Astrocyte (in vitro differentiated cells and primary cell): ENCODE measurements around the gene KRTAP4-7. TPM values are rescaled to one million over a fixed set of nuclear protein-coding genes. Genes with fewer than 3 reads are reported as not detected.
"Not testable (repeated sequence)": the region's sequence is repeated elsewhere in the genome, so short reads cannot be mapped to it uniquely, and the experiment has no call there.

ENCODE experiments used
- DNase-seq: peaks from one replicate; pipeline ENCODE4 v3.0.0-alpha.2; 2010; ENCODE audit warnings: low read depth
- FAIRE-seq: peaks from 2 replicates; lab custom pipeline; 2011; peaks lifted over from hg19 to GRCh38; lab: Jason Lieb, UNC
- H2AFZ ChIP-seq: 2 replicates; pipeline ENCODE4 v1.6.0; 2012; ENCODE audit warnings: low read depth, low read length, inconsistent platforms
- H3K27ac ChIP-seq: 2 replicates; pipeline ENCODE4 v1.5.1; 2011; ENCODE audit warnings: low read depth, low read length, inconsistent platforms
- H3K27me3 ChIP-seq: 2 replicates; pipeline ENCODE4 v1.6.0; 2011; ENCODE audit warnings: low read length, inconsistent platforms; ENCODE audit not compliant: insufficient read depth
- H3K36me3 ChIP-seq: 2 replicates; pipeline ENCODE4 v1.5.1; 2011; ENCODE audit warnings: low read length, inconsistent platforms; ENCODE audit not compliant: insufficient read depth
- H3K4me1 ChIP-seq: 2 replicates; pipeline ENCODE4 v1.5.1; 2011; ENCODE audit warnings: low read length, inconsistent platforms; ENCODE audit not compliant: insufficient read depth
- H3K4me2 ChIP-seq: 2 replicates; pipeline ENCODE4 v1.6.0; 2012; ENCODE audit warnings: low read length, inconsistent platforms
- H3K4me3 ChIP-seq: 2 replicates; pipeline ENCODE4 v1.5.1; 2011; ENCODE audit warnings: low read depth, mild to moderate bottlenecking, low read length, inconsistent platforms; ENCODE audit not compliant: insufficient read depth
- H3K79me2 ChIP-seq: 2 replicates; pipeline ENCODE4 v1.6.0; 2012; ENCODE audit warnings: mild to moderate bottlenecking, low read length, inconsistent platforms; ENCODE audit not compliant: insufficient read depth
- H3K9ac ChIP-seq: 2 replicates; pipeline ENCODE4 v1.6.0; 2012; ENCODE audit warnings: mild to moderate bottlenecking, low read length, inconsistent platforms
- H3K9me3 ChIP-seq: 2 replicates; pipeline ENCODE4 v1.5.1; 2012; ENCODE audit warnings: low read depth, mild to moderate bottlenecking, low read length, inconsistent platforms; ENCODE audit not compliant: insufficient read depth
- H4K20me1 ChIP-seq: 2 replicates; pipeline ENCODE4 v1.6.0; 2012; ENCODE audit warnings: low read length, inconsistent platforms; ENCODE audit not compliant: insufficient read depth
- H3K27ac Mint-ChIP-seq: one replicate; pipeline ENCODE4 v1.8.0; 2021; ENCODE audit warnings: mild to moderate bottlenecking, mixed read lengths; ENCODE audit not compliant: unreplicated experiment
- H3K27me3 Mint-ChIP-seq: one replicate; pipeline ENCODE4 v1.8.0; 2021; ENCODE audit warnings: low read depth, mixed read lengths; ENCODE audit not compliant: unreplicated experiment
- H3K36me3 Mint-ChIP-seq: one replicate; pipeline ENCODE4 v1.8.0; 2021; ENCODE audit warnings: low read depth, mixed read lengths; ENCODE audit not compliant: unreplicated experiment
- H3K4me1 Mint-ChIP-seq: one replicate; pipeline ENCODE4 v1.8.0; 2021; ENCODE audit warnings: low read depth, mixed read lengths; ENCODE audit not compliant: unreplicated experiment
- H3K4me3 Mint-ChIP-seq: one replicate; pipeline ENCODE4 v1.8.0; 2021; ENCODE audit warnings: mild to moderate bottlenecking, moderate library complexity, mixed read lengths; ENCODE audit not compliant: unreplicated experiment
- H3K9me3 Mint-ChIP-seq: one replicate; pipeline ENCODE4 v1.8.0; 2021; ENCODE audit warnings: mild to moderate bottlenecking, mixed read lengths; ENCODE audit not compliant: unreplicated experiment
- EZH2 ChIP-seq: IDR thresholded peaks from 2 replicates; pipeline ENCODE4 v1.6.1; 2012; ENCODE audit warnings: mild to moderate bottlenecking, low read length, inconsistent platforms; ENCODE audit not compliant: insufficient read depth
- total RNA-seq: library from RNA; stranded (reverse); gene quantifications from 2 replicates; pipeline ENCODE4 v1.2.1, GENCODE V29; 2021
- TF ChIP-seq, protein P1 (sequence below): IDR thresholded peaks from 2 replicates; pipeline ENCODE4 v1.5.1; 2011; ENCODE audit warnings: low read depth, mild to moderate bottlenecking, inconsistent platforms, low read length, moderate library complexity; ENCODE audit not compliant: insufficient read depth

KRTAP4-7 gene
- total RNA-seq, 1 donor from 2014 or later: not detected

DNA sequence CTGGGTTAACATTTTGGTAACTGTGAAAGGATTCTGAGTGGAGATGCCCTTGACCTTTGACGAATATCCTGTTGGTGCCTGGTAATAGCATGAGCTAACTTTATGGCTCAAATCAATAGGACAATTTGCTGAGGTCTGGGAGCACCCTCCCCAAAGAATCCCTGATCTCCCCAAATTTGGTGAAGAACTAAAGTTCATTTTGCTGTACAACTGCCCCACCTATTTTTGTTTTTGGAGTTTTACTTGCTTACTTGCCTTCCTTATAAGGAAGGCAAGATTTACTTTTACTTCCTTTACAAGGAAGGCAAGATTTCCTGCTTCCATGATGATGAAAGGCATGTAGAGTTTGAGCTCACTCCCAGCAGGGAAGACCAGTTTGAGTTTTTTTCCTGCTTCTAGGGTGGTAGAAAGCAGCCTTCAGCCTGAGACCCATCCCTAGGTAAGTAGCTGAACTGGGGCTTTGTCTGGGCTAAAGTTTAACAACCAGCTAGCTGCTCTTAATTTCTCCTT is 24.0 kb downstream of the KRTAP4-7 start:
- no peak overlapping the region for H3K4me2 ChIP-seq

DNA sequence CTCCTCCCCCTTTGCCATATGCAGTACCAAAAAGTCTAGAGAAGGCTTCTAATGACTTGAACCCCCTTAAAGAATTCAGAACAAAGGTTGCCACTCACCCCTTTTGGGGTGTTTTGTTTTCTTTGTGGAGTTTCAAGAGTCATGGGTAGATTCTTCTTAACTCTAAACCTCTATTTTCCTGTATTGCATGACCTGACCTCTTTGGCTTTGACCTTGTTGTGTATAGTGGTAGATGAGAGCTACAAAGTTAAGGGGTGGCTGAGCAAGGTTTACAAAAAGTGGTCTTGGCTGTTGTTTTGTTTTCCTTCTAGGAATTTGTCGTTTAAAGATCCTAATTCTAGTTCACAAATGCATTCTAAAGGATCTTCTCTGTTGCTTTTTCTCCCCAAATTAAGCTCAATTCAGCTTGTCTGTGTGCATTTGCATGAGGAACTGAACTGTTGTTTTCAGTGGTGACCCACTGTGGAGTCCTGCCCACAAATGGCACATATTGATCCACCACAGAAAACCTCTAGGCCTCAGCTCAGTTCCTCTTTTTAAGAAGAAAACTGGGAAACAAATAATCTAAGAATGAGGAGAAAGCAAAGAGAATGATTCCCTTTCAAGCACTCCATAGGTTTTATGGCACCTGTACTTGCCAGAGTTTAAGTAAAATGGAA is 24.9 kb downstream of the KRTAP4-7 start:
- not testable (repeated sequence) for H3K4me1 ChIP-seq, H3K36me3 ChIP-seq, DNase-seq, H3K27ac ChIP-seq, H2AFZ ChIP-seq, H3K27ac Mint-ChIP-seq, H3K9me3 Mint-ChIP-seq, H3K4me3 Mint-ChIP-seq, H3K27me3 Mint-ChIP-seq, H3K36me3 Mint-ChIP-seq, FAIRE-seq, H4K20me1 ChIP-seq, H3K9me3 ChIP-seq, H3K27me3 ChIP-seq, H3K79me2 ChIP-seq
- peak overlapping the region; percentile 30 for H3K4me2 ChIP-seq
- peaks cover 14% of the 10 kb centered on the region for H3K4me1 Mint-ChIP-seq
- H3K9ac ChIP-seq: peak overlapping the region; percentile 58
- peak overlapping the region; percentile 34 for H3K4me3 ChIP-seq

More for the DNA sequence above, 24.0 kb downstream of the KRTAP4-7 start:
- Mint-ChIP-seq H3K27ac (no peak overlapping the region), H3K9me3 (no peaks in the 10 kb centered on the region), H3K27me3 (no peaks in the 10 kb centered on the region), H3K4me1 (peaks cover 23% of the 10 kb centered on the region), H3K36me3 (no peaks in the 10 kb centered on the region), H3K4me3 (no peak overlapping the region)
- FAIRE-seq (no peak), DNase-seq (peak; percentile 36)
- Histone ChIP-seq H3K4me1 (peaks cover 5% of the 10 kb centered on the region), H3K9ac (peak overlapping the region; percentile 58), H3K27ac (no peak overlapping the region), H2AFZ (no peak overlapping the region), H3K79me2 (no peaks in the 10 kb centered on the region), H3K36me3 (no peaks in the 10 kb centered on the region), H3K4me3 (no peak overlapping the region), H3K27me3 (no peaks in the 10 kb centered on the region), H3K9me3 (peaks cover 3% of the 10 kb centered on the region), H4K20me1 (no peaks in the 10 kb centered on the region)
- TF ChIP-seq, protein P1, sequence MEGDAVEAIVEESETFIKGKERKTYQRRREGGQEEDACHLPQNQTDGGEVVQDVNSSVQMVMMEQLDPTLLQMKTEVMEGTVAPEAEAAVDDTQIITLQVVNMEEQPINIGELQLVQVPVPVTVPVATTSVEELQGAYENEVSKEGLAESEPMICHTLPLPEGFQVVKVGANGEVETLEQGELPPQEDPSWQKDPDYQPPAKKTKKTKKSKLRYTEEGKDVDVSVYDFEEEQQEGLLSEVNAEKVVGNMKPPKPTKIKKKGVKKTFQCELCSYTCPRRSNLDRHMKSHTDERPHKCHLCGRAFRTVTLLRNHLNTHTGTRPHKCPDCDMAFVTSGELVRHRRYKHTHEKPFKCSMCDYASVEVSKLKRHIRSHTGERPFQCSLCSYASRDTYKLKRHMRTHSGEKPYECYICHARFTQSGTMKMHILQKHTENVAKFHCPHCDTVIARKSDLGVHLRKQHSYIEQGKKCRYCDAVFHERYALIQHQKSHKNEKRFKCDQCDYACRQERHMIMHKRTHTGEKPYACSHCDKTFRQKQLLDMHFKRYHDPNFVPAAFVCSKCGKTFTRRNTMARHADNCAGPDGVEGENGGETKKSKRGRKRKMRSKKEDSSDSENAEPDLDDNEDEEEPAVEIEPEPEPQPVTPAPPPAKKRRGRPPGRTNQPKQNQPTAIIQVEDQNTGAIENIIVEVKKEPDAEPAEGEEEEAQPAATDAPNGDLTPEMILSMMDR: no peak
- no peak for TF ChIP-seq EZH2

GRCh38 chr17:41111151-41111885 is 27.4 kb downstream of the KRTAP4-7 start:
- no peaks in the 10 kb centered on the region for H3K36me3 ChIP-seq
- DNase-seq: no peak
- H3K27ac ChIP-seq: no peak overlapping the region
- no peaks in the 10 kb centered on the region for H3K27me3 ChIP-seq
- no peak overlapping the region for H2AFZ ChIP-seq
- Mint-ChIP-seq H3K9me3 (peaks cover 2% of the 10 kb centered on the region), H3K27me3 (peaks cover under 1% of the 10 kb centered on the region), H3K36me3 (no peaks in the 10 kb centered on the region), H3K4me3 (no peak overlapping the region), H3K27ac (no peak overlapping the region), H3K4me1 (peaks cover 1% of the 10 kb centered on the region)
- no peak overlapping the region for H3K4me2 ChIP-seq
- peaks cover 6% of the 10 kb centered on the region for H3K9me3 ChIP-seq
- H3K4me3 ChIP-seq: no peak overlapping the region
- no peak for FAIRE-seq
- H4K20me1 ChIP-seq: no peaks in the 10 kb centered on the region
- H3K79me2 ChIP-seq: no peaks in the 10 kb centered on the region
- H3K9ac ChIP-seq: no peak overlapping the region
- H3K4me1 ChIP-seq: no peaks in the 10 kb centered on the region
- TF ChIP-seq EZH2: no peak
- TF ChIP-seq, protein P1: no peak
